Measurements from ENCODE around the gene ZKSCAN1.

The ZKSCAN1 gene

GRCh38 chr7:100069991-100070390 lies 54.6 kb downstream of the ZKSCAN1 start:
- no peak for TF ChIP-seq CTCF (IDR thresholded peaks at IDR 0.05; ENCODE audit: low read depth, low read length, missing control alignments)
- H3K27ac ChIP-seq, result no peak overlapping the region
- H3K4me3 ChIP-seq (ENCODE audit: low read depth, low read length), result no peak overlapping the region
- H3K36me3 ChIP-seq (replicated peaks), result peaks cover 71% of the 10 kb centered on the region
- no peaks in the 10 kb centered on the region for H3K27me3 ChIP-seq (replicated peaks)
- in situ Hi-C loops (cut with HindIII; ENCODE audit: low pct_ligation_motif_present, low sequenced_read_pairs), result no loop called here
- DNase-seq, result no peak

- no peak for TF ChIP-seq CTCF (IDR thresholded peaks at IDR 0.05; ENCODE audit: low read depth, low read length, missing control alignments)
- in situ Hi-C loops (cut with HindIII; ENCODE audit: low pct_ligation_motif_present, low sequenced_read_pairs), result no loop called here
- Histone ChIP-seq H3K27me3 (replicated peaks) (no peaks in the 10 kb centered on the region), H3K4me3 (ENCODE audit: low read depth, low read length) (no peak overlapping the region), H3K36me3 (replicated peaks) (peaks cover 78% of the 10 kb centered on the region), H3K27ac (no peak overlapping the region)
- DNase-seq, result no peak
These were observed 55.8 kb downstream of the ZKSCAN1 start for GRCh38 chr7:100071018-100071723.

- DNase-seq, result no peak
- Histone ChIP-seq H3K4me3 (ENCODE audit: low read depth, low read length) (no peak overlapping the region), H3K36me3 (replicated peaks) (peaks cover 89% of the 10 kb centered on the region), H3K27me3 (replicated peaks) (no peaks in the 10 kb centered on the region), H3K27ac (no peak overlapping the region)
- no peak for TF ChIP-seq CTCF (IDR thresholded peaks at IDR 0.05; ENCODE audit: low read depth, low read length, missing control alignments)
- in situ Hi-C loops (cut with HindIII; ENCODE audit: low pct_ligation_motif_present, low sequenced_read_pairs), result no loop called here
These were observed 57.1 kb downstream of the ZKSCAN1 start for GRCh38 chr7:100072462-100072861.

GRCh38 chr7:100074841-100075240 lies 59.4 kb downstream of the ZKSCAN1 start:
- no peak overlapping the region for H3K27ac ChIP-seq
- H3K4me3 ChIP-seq (ENCODE audit: low read depth, low read length), result no peak overlapping the region
- H3K36me3 ChIP-seq (replicated peaks), result peaks cover 84% of the 10 kb centered on the region
- TF ChIP-seq CTCF (IDR thresholded peaks at IDR 0.05; ENCODE audit: low read depth, low read length, missing control alignments), result no peak
- in situ Hi-C loops (cut with HindIII; ENCODE audit: low pct_ligation_motif_present, low sequenced_read_pairs), result loop anchor here (25.0 kb wide), 1 partner anchor 88 kb away; the partner anchor contains the start of gene AZGP1
- DNase-seq, result no peak
- H3K27me3 ChIP-seq (replicated peaks), result no peaks in the 10 kb centered on the region

- Histone ChIP-seq H3K27ac (no peak overlapping the region), H3K4me3 (ENCODE audit: low read depth, low read length) (no peak overlapping the region), H3K36me3 (replicated peaks) (peaks cover 79% of the 10 kb centered on the region), H3K27me3 (replicated peaks) (no peaks in the 10 kb centered on the region)
- in situ Hi-C loops (cut with HindIII; ENCODE audit: low pct_ligation_motif_present, low sequenced_read_pairs), result loop anchor here (25.0 kb wide), 1 partner anchor 88 kb away; the partner anchor contains the start of gene AZGP1
- DNase-seq, result no peak
- no peak for TF ChIP-seq CTCF (IDR thresholded peaks at IDR 0.05; ENCODE audit: low read depth, low read length, missing control alignments)
These were observed 60.0 kb downstream of the ZKSCAN1 start for GRCh38 chr7:100075418-100075817.

- DNase-seq, result no peak
- no peaks in the 10 kb centered on the region for H3K27me3 ChIP-seq (replicated peaks)
- no peak overlapping the region for H3K27ac ChIP-seq
- peaks cover 61% of the 10 kb centered on the region for H3K36me3 ChIP-seq (replicated peaks)
- H3K4me3 ChIP-seq (ENCODE audit: low read depth, low read length), result no peak overlapping the region
- in situ Hi-C loops (cut with HindIII; ENCODE audit: low pct_ligation_motif_present, low sequenced_read_pairs), result loop anchor here (25.0 kb wide), 1 partner anchor 90 kb away; the partner anchor contains the start of gene AZGP1
- no peak for TF ChIP-seq CTCF (IDR thresholded peaks at IDR 0.05; ENCODE audit: low read depth, low read length, missing control alignments)
These were observed 61.8 kb downstream of the ZKSCAN1 start for GRCh38 chr7:100077205-100077604.
